Measurements from ENCODE around the gene GLRA2.

DNA sequence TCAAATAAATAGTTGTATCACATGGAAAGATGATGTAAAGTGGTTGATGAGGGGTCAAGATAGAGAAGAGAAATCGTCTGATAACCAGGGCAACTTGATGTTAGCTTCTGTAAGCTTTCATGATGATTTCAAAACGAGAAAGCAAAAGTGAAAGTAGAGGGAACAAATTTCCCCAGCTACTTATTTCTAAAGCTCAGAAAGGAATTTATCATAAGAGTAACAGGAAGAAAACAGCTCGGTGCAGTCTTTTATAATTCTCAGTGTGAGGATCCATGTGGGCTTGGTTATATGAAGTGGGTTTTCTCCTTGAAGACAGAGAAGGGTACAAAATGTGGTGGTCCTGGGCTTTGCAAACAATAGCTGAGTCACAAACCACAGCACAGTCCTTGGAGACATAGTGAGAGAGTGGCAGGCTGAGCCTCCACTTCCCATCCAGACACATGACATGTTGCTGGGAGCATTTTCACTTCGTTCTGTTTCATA is 32.1 kb upstream of the GLRA2 start:
- TF ChIP-seq TAF1 (conservative IDR thresholded peaks at IDR 0.05) (no peak), EGR1 (IDR thresholded peaks at IDR 0.05; ENCODE audit: low read depth in 2 of 2) (no peak), YY1 (IDR thresholded peaks at IDR 0.05) (no peak), ZBTB33 (IDR thresholded peaks at IDR 0.05) (no peak)
- TF ChIP-seq, protein P1, sequence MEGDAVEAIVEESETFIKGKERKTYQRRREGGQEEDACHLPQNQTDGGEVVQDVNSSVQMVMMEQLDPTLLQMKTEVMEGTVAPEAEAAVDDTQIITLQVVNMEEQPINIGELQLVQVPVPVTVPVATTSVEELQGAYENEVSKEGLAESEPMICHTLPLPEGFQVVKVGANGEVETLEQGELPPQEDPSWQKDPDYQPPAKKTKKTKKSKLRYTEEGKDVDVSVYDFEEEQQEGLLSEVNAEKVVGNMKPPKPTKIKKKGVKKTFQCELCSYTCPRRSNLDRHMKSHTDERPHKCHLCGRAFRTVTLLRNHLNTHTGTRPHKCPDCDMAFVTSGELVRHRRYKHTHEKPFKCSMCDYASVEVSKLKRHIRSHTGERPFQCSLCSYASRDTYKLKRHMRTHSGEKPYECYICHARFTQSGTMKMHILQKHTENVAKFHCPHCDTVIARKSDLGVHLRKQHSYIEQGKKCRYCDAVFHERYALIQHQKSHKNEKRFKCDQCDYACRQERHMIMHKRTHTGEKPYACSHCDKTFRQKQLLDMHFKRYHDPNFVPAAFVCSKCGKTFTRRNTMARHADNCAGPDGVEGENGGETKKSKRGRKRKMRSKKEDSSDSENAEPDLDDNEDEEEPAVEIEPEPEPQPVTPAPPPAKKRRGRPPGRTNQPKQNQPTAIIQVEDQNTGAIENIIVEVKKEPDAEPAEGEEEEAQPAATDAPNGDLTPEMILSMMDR (IDR thresholded peaks at IDR 0.05; ENCODE audit: low read depth, low read length, missing input control): no peak
- TF ChIP-seq, protein P2, sequence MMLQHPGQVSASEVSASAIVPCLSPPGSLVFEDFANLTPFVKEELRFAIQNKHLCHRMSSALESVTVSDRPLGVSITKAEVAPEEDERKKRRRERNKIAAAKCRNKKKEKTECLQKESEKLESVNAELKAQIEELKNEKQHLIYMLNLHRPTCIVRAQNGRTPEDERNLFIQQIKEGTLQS (IDR thresholded peaks at IDR 0.05): no peak
